ENCODE data around the gene HLA-G.

HLA-G gene

GRCh38 chr6:29791162-29791561, 36.5 kb upstream of the HLA-G start:
- Histone ChIP-seq H3K4me1 (ENCODE audit: low read length) (no peaks in the 10 kb centered on the region), H3K36me3 (replicated peaks; ENCODE audit: low read depth, low read length) (no peaks in the 10 kb centered on the region), H4K20me1 (ENCODE audit: insufficient read depth, low read length) (no peaks in the 10 kb centered on the region), H3K4me3 (ENCODE audit: low read length) (no peak overlapping the region), H3K27me3 (ENCODE audit: low read depth, low read length) (no peaks in the 10 kb centered on the region), H3K4me2 (ENCODE audit: low read length) (no peak overlapping the region), H2AFZ (ENCODE audit: low read depth, low read length) (no peak overlapping the region), H3K27ac (ENCODE audit: low read length) (no peak overlapping the region), H3K9me3 (ENCODE audit: insufficient read depth, low read length) (no peaks in the 10 kb centered on the region), H3K9ac (ENCODE audit: low read length) (no peak overlapping the region), H3K79me2 (ENCODE audit: low read length) (no peaks in the 10 kb centered on the region)
- TF ChIP-seq CTCF (IDR thresholded peaks at IDR 0.05; ENCODE audit: low read depth, low read length): no peak

GRCh38 chr6:29791786-29792122, 35.9 kb upstream of the HLA-G start:
- Histone ChIP-seq H3K9me3 (ENCODE audit: insufficient read depth, low read length) (no peaks in the 10 kb centered on the region), H3K79me2 (ENCODE audit: low read length) (no peaks in the 10 kb centered on the region), H4K20me1 (ENCODE audit: insufficient read depth, low read length) (no peaks in the 10 kb centered on the region), H3K36me3 (replicated peaks; ENCODE audit: low read depth, low read length) (no peaks in the 10 kb centered on the region), H3K4me1 (ENCODE audit: low read length) (no peaks in the 10 kb centered on the region), H3K27ac (ENCODE audit: low read length) (no peak overlapping the region), H3K4me3 (ENCODE audit: low read length) (no peak overlapping the region), H3K9ac (ENCODE audit: low read length) (no peak overlapping the region), H2AFZ (ENCODE audit: low read depth, low read length) (no peak overlapping the region), H3K4me2 (ENCODE audit: low read length) (no peak overlapping the region), H3K27me3 (ENCODE audit: low read depth, low read length) (no peaks in the 10 kb centered on the region)
- TF ChIP-seq CTCF (IDR thresholded peaks at IDR 0.05; ENCODE audit: low read depth, low read length) (no peak), EZH2phosphoT487 (IDR thresholded peaks at IDR 0.05; ENCODE audit: low read depth) (no peak)

- H3K27me3 ChIP-seq (ENCODE audit: low read depth, low read length): no peaks in the 10 kb centered on the region
- no peaks in the 10 kb centered on the region for H3K36me3 ChIP-seq (replicated peaks; ENCODE audit: low read depth, low read length)
- H3K4me3 ChIP-seq (ENCODE audit: low read length): no peak overlapping the region
- H3K9me3 ChIP-seq (ENCODE audit: insufficient read depth, low read length): no peaks in the 10 kb centered on the region
- TF ChIP-seq EZH2phosphoT487 (IDR thresholded peaks at IDR 0.05; ENCODE audit: low read depth) (no peak), CTCF (IDR thresholded peaks at IDR 0.05; ENCODE audit: low read depth, low read length) (no peak)
- H3K9ac ChIP-seq (ENCODE audit: low read length): no peak overlapping the region
- no peaks in the 10 kb centered on the region for H3K79me2 ChIP-seq (ENCODE audit: low read length)
- no peak overlapping the region for H3K27ac ChIP-seq (ENCODE audit: low read length)
- H3K4me2 ChIP-seq (ENCODE audit: low read length): no peak overlapping the region
- H3K4me1 ChIP-seq (ENCODE audit: low read length): no peaks in the 10 kb centered on the region
- no peaks in the 10 kb centered on the region for H4K20me1 ChIP-seq (ENCODE audit: insufficient read depth, low read length)
- H2AFZ ChIP-seq (ENCODE audit: low read depth, low read length): no peak overlapping the region
Observed at GRCh38 chr6:29792123-29793035, 35.2 kb upstream of the HLA-G start.

GRCh38 chr6:29793036-29793356, 34.6 kb upstream of the HLA-G start:
- H3K27ac ChIP-seq (ENCODE audit: low read length): no peak overlapping the region
- H3K27me3 ChIP-seq (ENCODE audit: low read depth, low read length): no peaks in the 10 kb centered on the region
- H3K9me3 ChIP-seq (ENCODE audit: insufficient read depth, low read length): no peaks in the 10 kb centered on the region
- TF ChIP-seq CTCF (IDR thresholded peaks at IDR 0.05; ENCODE audit: low read depth, low read length) (no peak), EZH2phosphoT487 (IDR thresholded peaks at IDR 0.05; ENCODE audit: low read depth) (no peak)
- H3K36me3 ChIP-seq (replicated peaks; ENCODE audit: low read depth, low read length): no peaks in the 10 kb centered on the region
- no peaks in the 10 kb centered on the region for H3K4me1 ChIP-seq (ENCODE audit: low read length)
- H3K4me2 ChIP-seq (ENCODE audit: low read length): no peak overlapping the region
- H3K4me3 ChIP-seq (ENCODE audit: low read length): no peak overlapping the region
- no peaks in the 10 kb centered on the region for H4K20me1 ChIP-seq (ENCODE audit: insufficient read depth, low read length)
- no peak overlapping the region for H2AFZ ChIP-seq (ENCODE audit: low read depth, low read length)
- no peak overlapping the region for H3K9ac ChIP-seq (ENCODE audit: low read length)
- no peaks in the 10 kb centered on the region for H3K79me2 ChIP-seq (ENCODE audit: low read length)
